H9 (cell line): ENCODE measurements around the gene MRPL48. TPM values are rescaled to one million over a fixed set of nuclear protein-coding genes. Genes with fewer than 3 reads are reported as not detected.

Experiments
- DNase-seq: peaks from one replicate; pipeline ENCODE4 v3.0.0-alpha.2; 2017
- H2AFZ ChIP-seq: one replicate; pipeline ENCODE4 v1.6.1; 2013; ENCODE audit warnings: mild to moderate bottlenecking, low read length, control low read depth, moderate library complexity
- H2AK5ac ChIP-seq: 2 replicates; pipeline ENCODE4 v1.6.1; 2013; ENCODE audit warnings: low read length, control low read depth, mixed read lengths; ENCODE audit not compliant: insufficient read length
- H2BK120ac ChIP-seq: one replicate; pipeline ENCODE4 v1.6.1; 2013; ENCODE audit warnings: low read depth, mild to moderate bottlenecking, low read length, control low read depth, inconsistent platforms; ENCODE audit not compliant: poor library complexity, severe bottlenecking
- H2BK12ac ChIP-seq: 2 replicates; pipeline ENCODE4 v1.6.1; 2013; ENCODE audit warnings: low read length, control low read depth, mixed read lengths, low read depth; ENCODE audit not compliant: insufficient read length
- H2BK15ac ChIP-seq: 2 replicates; pipeline ENCODE4 v1.6.1; 2013; ENCODE audit warnings: low read depth, low read length, control low read depth
- H2BK20ac ChIP-seq: one replicate; pipeline ENCODE4 v1.6.1; 2013; ENCODE audit warnings: low read depth, mild to moderate bottlenecking, low read length, control low read depth, inconsistent platforms; ENCODE audit not compliant: poor library complexity, severe bottlenecking
- H2BK5ac ChIP-seq: 2 replicates; pipeline ENCODE4 v1.6.1; 2013; ENCODE audit warnings: low read length, control low read depth, mixed read lengths; ENCODE audit not compliant: insufficient read length
- H3K14ac ChIP-seq: 2 replicates; pipeline ENCODE4 v1.6.1; 2013; ENCODE audit warnings: low read length, control low read depth; ENCODE audit not compliant: insufficient read depth
- H3K18ac ChIP-seq: 2 replicates; pipeline ENCODE4 v1.6.1; 2013; ENCODE audit warnings: low read depth, mild to moderate bottlenecking, mixed read lengths, low read length, control low read depth; ENCODE audit not compliant: insufficient read length
- H3K23ac ChIP-seq: 2 replicates; pipeline ENCODE4 v1.6.1; 2013; ENCODE audit warnings: low read length, control low read depth, mixed read lengths, low read depth; ENCODE audit not compliant: insufficient read length
- H3K23me2 ChIP-seq: 2 replicates; pipeline ENCODE4 v1.6.1; 2013; ENCODE audit warnings: low read depth, mild to moderate bottlenecking, mixed read lengths, low read length, control low read depth; ENCODE audit not compliant: insufficient read length, poor library complexity, severe bottlenecking
- H3K27ac ChIP-seq: 2 replicates; pipeline ENCODE4 v1.5.1; 2013; ENCODE audit warnings: low read length, control low read depth, mixed read lengths, low read depth; ENCODE audit not compliant: insufficient read length
- H3K27me3 ChIP-seq: 2 replicates; pipeline ENCODE4 v1.6.1; 2013; ENCODE audit warnings: low read length, control low read depth, inconsistent platforms; ENCODE audit not compliant: insufficient read depth
- H3K4ac ChIP-seq: 2 replicates; pipeline ENCODE4 v1.6.1; 2013; ENCODE audit warnings: low read depth, mild to moderate bottlenecking, control low read depth, inconsistent platforms, low read length, moderate library complexity
- H3K4me1 ChIP-seq: 2 replicates; pipeline ENCODE4 v1.6.1; 2013; ENCODE audit warnings: low read length, control low read depth, inconsistent platforms; ENCODE audit not compliant: insufficient read depth
- H3K4me2 ChIP-seq: 2 replicates; pipeline ENCODE4 v1.6.1; 2013; ENCODE audit warnings: low read length, control low read depth, mixed read lengths; ENCODE audit not compliant: insufficient read length, insufficient read depth
- H3K56ac ChIP-seq: 2 replicates; pipeline ENCODE4 v1.6.1; 2013; ENCODE audit warnings: low read depth, mild to moderate bottlenecking, mixed read lengths, low read length, control low read depth; ENCODE audit not compliant: insufficient read length
- H3K79me1 ChIP-seq: 2 replicates; pipeline ENCODE4 v1.6.1; 2013; ENCODE audit warnings: low read depth, mild to moderate bottlenecking, moderate library complexity, low read length, control low read depth, inconsistent platforms; ENCODE audit not compliant: insufficient read depth, poor library complexity, severe bottlenecking
- H3K79me2 ChIP-seq: 2 replicates; pipeline ENCODE4 v1.6.1; 2013; ENCODE audit warnings: low read length, control low read depth, inconsistent platforms; ENCODE audit not compliant: insufficient read depth
- H3K9ac ChIP-seq: 2 replicates; pipeline ENCODE4 v1.6.1; 2013; ENCODE audit warnings: low read length, control low read depth, mixed read lengths; ENCODE audit not compliant: insufficient read length; ENCODE audit errors: extremely low read depth
- H3K9me3 ChIP-seq: one replicate; pipeline ENCODE4 v1.6.1; 2013; ENCODE audit warnings: low read depth, low read length, inconsistent platforms; ENCODE audit not compliant: control insufficient read depth
- H3T11ph ChIP-seq: one replicate; pipeline ENCODE4 v1.6.1; 2013; ENCODE audit warnings: mild to moderate bottlenecking, low read length, control low read depth, inconsistent platforms
- H4K20me1 ChIP-seq: one replicate; pipeline ENCODE4 v1.6.1; 2013; ENCODE audit not compliant: control insufficient read depth, insufficient read length, insufficient read depth
- H4K5ac ChIP-seq: 2 replicates; pipeline ENCODE4 v1.6.1; 2013; ENCODE audit warnings: low read depth, mild to moderate bottlenecking, mixed read lengths, low read length, control low read depth; ENCODE audit not compliant: insufficient read length
- H4K8ac ChIP-seq: replicated peaks from 2 replicates; pipeline ENCODE4 v1.6.1; 2013; ENCODE audit warnings: low read length, control low read depth, mixed read lengths, low read depth; ENCODE audit not compliant: insufficient read length
- H4K91ac ChIP-seq: 2 replicates; pipeline ENCODE4 v1.6.1; 2013; ENCODE audit warnings: low read depth, mild to moderate bottlenecking, moderate library complexity, mixed read lengths, low read length, control low read depth; ENCODE audit not compliant: insufficient read length
- H3K27ac Mint-ChIP-seq, 3 experiments: 2 replicates in 2 of 3; 3 replicates in 1 of 3; pipeline ENCODE4 v1.8.0; 2020 to 2021; ENCODE audit warnings: mixed read lengths in 3 of 3, mild to moderate bottlenecking in 1 of 3, moderate library complexity in 1 of 3
- H3K27me3 Mint-ChIP-seq: 2 replicates; pipeline ENCODE4 v1.8.0; 2021; ENCODE audit warnings: low read depth, mild to moderate bottlenecking, moderate library complexity, mixed read lengths
- H3K36me3 Mint-ChIP-seq, 3 experiments: 2 replicates in 2 of 3; 3 replicates in 1 of 3; pipeline ENCODE4 v1.8.0; 2020 to 2021; ENCODE audit warnings: low read depth in 3 of 3, mixed read lengths in 3 of 3; ENCODE audit not compliant: insufficient read depth in 1 of 3
- H3K4me1 Mint-ChIP-seq, 2 experiments: 2 replicates each; pipeline ENCODE4 v1.8.0; 2020; ENCODE audit warnings: mixed read lengths in 2 of 2
- H3K4me3 Mint-ChIP-seq, 2 experiments: 2 replicates in 1 of 2; 3 replicates in 1 of 2; pipeline ENCODE4 v1.8.0; 2020 to 2021; ENCODE audit warnings: mild to moderate bottlenecking in 2 of 2, mixed read lengths in 2 of 2, moderate library complexity in 1 of 2
- H3K9me3 Mint-ChIP-seq, 2 experiments: 2 replicates in 1 of 2; 3 replicates in 1 of 2; pipeline ENCODE4 v1.8.0; 2020; ENCODE audit warnings: mild to moderate bottlenecking in 2 of 2, mixed read lengths in 2 of 2, moderate library complexity in 1 of 2
- WGBS: extraction: QIAGEN DNeasy Blood & Tissue Kit; methylation state at CpG from one replicate; pipeline ENCODE4 v1.1.7; 2013; ENCODE audit warnings: missing lambda C conversion rate, low lambda C conversion rate, mixed read lengths; ENCODE audit not compliant: insufficient read length; ENCODE audit errors: extremely low coverage; 5-methylcytosine and 5-hydroxymethylcytosine counted together
- total RNA-seq: library from RNA; stranded (reverse); gene quantifications from 2 replicates; pipeline ENCODE4 v1.2.1, GENCODE V29; 2021
- TF ChIP-seq, protein P1 (sequence below): fragments of 200-600 bp; sonication (generic); conservative IDR thresholded peaks from 3 replicates; pipeline ENCODE4 v1.8.0; 2021; ENCODE audit warnings: antibody characterized with exemption, mild to moderate bottlenecking

MRPL48 gene
- total RNA-seq, 1 experiment from 2014 or later = 36.4 TPM

GRCh38 chr11:73757598-73757997 is 30.1 kb upstream of the MRPL48 start:
- Histone ChIP-seq H2AFZ (no peak overlapping the region), H2BK120ac (no peak overlapping the region), H2BK15ac (no peak overlapping the region), H3K18ac (no peak overlapping the region), H3K9ac (no peak overlapping the region), H3K4me2 (no peak overlapping the region), H4K20me1 (no peaks in the 10 kb centered on the region), H4K5ac (no peak overlapping the region), H3K27ac (no peak overlapping the region), H3T11ph (no peak overlapping the region), H2BK12ac (no peak overlapping the region), H4K91ac (no peak overlapping the region), H3K79me2 (peaks cover 27% of the 10 kb centered on the region; the same call in 1 of the 2 replicates), H2BK5ac (no peak overlapping the region), H3K23me2 (peaks cover 4% of the 10 kb centered on the region), H3K4me1 (no peaks in the 10 kb centered on the region), H4K8ac (no peak overlapping the region), H3K27me3 (no peaks in the 10 kb centered on the region), H3K56ac (no peak overlapping the region), H3K4ac (no peak overlapping the region), H3K23ac (no peak overlapping the region), H2BK20ac (no peak overlapping the region), H3K14ac (no peak overlapping the region), H3K79me1 (peaks cover 4% of the 10 kb centered on the region), H2AK5ac (no peak overlapping the region), H3K9me3 (no peaks in the 10 kb centered on the region)
- DNase-seq = no peak
- H3K4me3 Mint-ChIP-seq = no peak overlapping the region
- no peak overlapping the region for H3K27ac Mint-ChIP-seq
- peaks cover 0 to 4% (median 4%) of the 10 kb centered on the region in 3 experiments; a peak in 2 of 7 replicates for H3K36me3 Mint-ChIP-seq
- no peaks in the 10 kb centered on the region; a peak in 1 of 5 replicates for H3K9me3 Mint-ChIP-seq
- no peaks in the 10 kb centered on the region for H3K27me3 Mint-ChIP-seq
- no CpG with 5 or more reads among the region's 5 CpGs for WGBS
- TF ChIP-seq, protein P1, sequence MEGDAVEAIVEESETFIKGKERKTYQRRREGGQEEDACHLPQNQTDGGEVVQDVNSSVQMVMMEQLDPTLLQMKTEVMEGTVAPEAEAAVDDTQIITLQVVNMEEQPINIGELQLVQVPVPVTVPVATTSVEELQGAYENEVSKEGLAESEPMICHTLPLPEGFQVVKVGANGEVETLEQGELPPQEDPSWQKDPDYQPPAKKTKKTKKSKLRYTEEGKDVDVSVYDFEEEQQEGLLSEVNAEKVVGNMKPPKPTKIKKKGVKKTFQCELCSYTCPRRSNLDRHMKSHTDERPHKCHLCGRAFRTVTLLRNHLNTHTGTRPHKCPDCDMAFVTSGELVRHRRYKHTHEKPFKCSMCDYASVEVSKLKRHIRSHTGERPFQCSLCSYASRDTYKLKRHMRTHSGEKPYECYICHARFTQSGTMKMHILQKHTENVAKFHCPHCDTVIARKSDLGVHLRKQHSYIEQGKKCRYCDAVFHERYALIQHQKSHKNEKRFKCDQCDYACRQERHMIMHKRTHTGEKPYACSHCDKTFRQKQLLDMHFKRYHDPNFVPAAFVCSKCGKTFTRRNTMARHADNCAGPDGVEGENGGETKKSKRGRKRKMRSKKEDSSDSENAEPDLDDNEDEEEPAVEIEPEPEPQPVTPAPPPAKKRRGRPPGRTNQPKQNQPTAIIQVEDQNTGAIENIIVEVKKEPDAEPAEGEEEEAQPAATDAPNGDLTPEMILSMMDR = no peak
- peaks cover 23 to 30% of the 10 kb centered on the region in 2 experiments for H3K4me1 Mint-ChIP-seq
